Spleen (tissue), 11 donors: ENCODE results near the gene A3GALT2. TPM values are rescaled to one million over a fixed set of nuclear protein-coding genes. Genes with fewer than 3 reads are reported as not detected.

Source experiments
- DNase-seq: peaks from one replicate; pipeline ENCODE4 v3.0.0-alpha.2; 2020
- H3K27ac ChIP-seq, 8 donors: fragments of 200-600 bp; sonication (generic) in 7 of 8; 1 replicate in 4 of 8; 2 replicates in 4 of 8; pipeline versions ENCODE4 v1.5.0 to v1.8.0; 2016 to 2021; ENCODE audit warnings: inconsistent platforms in 4 of 8, mild to moderate bottlenecking in 4 of 8, moderate library complexity in 1 of 8
- H3K27me3 ChIP-seq, 7 donors: fragments of 200-600 bp; sonication (generic) in 6 of 7; replicated peaks in 1 of 7; 1 replicate in 4 of 7; 2 replicates in 3 of 7; pipeline versions ENCODE4 v1.5.0 to v1.8.0; 2016 to 2021; ENCODE audit warnings: inconsistent platforms in 3 of 7, mild to moderate bottlenecking in 1 of 7
- H3K36me3 ChIP-seq, 6 donors: fragments of 200-600 bp; sonication (generic) in 5 of 6; 1 replicate in 4 of 6; 2 replicates in 2 of 6; pipeline versions ENCODE4 v1.5.0 to v1.8.0; 2016 to 2021; ENCODE audit warnings: inconsistent platforms in 2 of 6
- H3K4me1 ChIP-seq, 6 donors: fragments of 200-600 bp; sonication (generic) in 5 of 6; 1 replicate in 3 of 6; 2 replicates in 3 of 6; pipeline versions ENCODE4 v1.5.0 to v1.8.0; 2016 to 2021; ENCODE audit warnings: inconsistent platforms in 3 of 6
- H3K4me3 ChIP-seq, 8 donors: fragments of 200-600 bp; sonication (generic) in 7 of 8; 1 replicate in 4 of 8; 2 replicates in 4 of 8; pipeline versions ENCODE4 v1.5.0 to v1.8.0; 2016 to 2021; ENCODE audit warnings: inconsistent platforms in 4 of 8, mild to moderate bottlenecking in 4 of 8, moderate library complexity in 2 of 8
- H3K9me3 ChIP-seq, 8 donors: fragments of 200-600 bp; sonication (generic) in 7 of 8; 1 replicate in 4 of 8; 2 replicates in 4 of 8; pipeline versions ENCODE4 v1.5.0 to v1.8.0; 2016 to 2021; ENCODE audit warnings: inconsistent platforms in 4 of 8
- POLR2A ChIP-seq, 3 donors: fragments of 450-650 bp; IDR thresholded peaks; one replicate each; pipeline ENCODE4 v1.5.1; 2017; ENCODE audit warnings: antibody characterized with exemption in 3 of 3, mild to moderate bottlenecking in 1 of 3
- POLR2AphosphoS5 ChIP-seq, 3 donors: sonication (generic); formaldehyde crosslinking; IDR thresholded peaks; one replicate each; pipeline ENCODE4 v1.5.1; 2017; ENCODE audit warnings: antibody characterized with exemption in 3 of 3
- WGBS, 5 donors: extraction: QIAGEN DNeasy Blood & Tissue Kit in 3 of 5; methylation state at CpG; one replicate each; pipeline versions ENCODE4 v1.1.5 to v1.1.7; 2013 to 2018; 5-methylcytosine and 5-hydroxymethylcytosine counted together
- intact Hi-C: fragments of 100-400 bp; cut with DNase I; formaldehyde crosslinking; loops from one replicate; pipeline ENCODE4 v1.15.0; 2023; ENCODE audit warnings: low total_unique reads
- polyA plus RNA-seq, 3 donors: library from polyadenylated mRNA; stranded (reverse); fragments of 200-250 nt; gene quantifications; one replicate each; pipeline ENCODE4 v1.2.1, GENCODE V29; 2013
- total RNA-seq, 7 donors: library from RNA; depleted of rRNA in 3 of 7; stranded (reverse); fragments of >200 nt in 3 of 7; fragmentation: NEBNext Ultra II Directional in 4 of 7; extraction: Animal tissue kit (Norgen Biotek cat#: 25700) in 4 of 7; gene quantifications; one replicate each; pipeline versions ENCODE4 v1.1.0 to v1.2.1, GENCODE V29; 2016 to 2021
- TF ChIP-seq, protein P1 (sequence below), 11 experiments: fragments of 200-600 bp in 7 of 11; fragments of 450-650 bp in 4 of 11; sonication (generic) in 4 of 11; IDR thresholded peaks in 8 of 11; conservative IDR thresholded peaks in 3 of 11; 1 replicate in 7 of 11; 2 replicates in 4 of 11; pipeline versions ENCODE4 v1.4.0 to v1.8.0; 2016 to 2021; ENCODE audit warnings: antibody characterized with exemption in 11 of 11, inconsistent platforms in 4 of 11, mild to moderate bottlenecking in 1 of 11
- donor health status: healthy with polysubstance abuse.
- donor health status: DM: no; HTN: no; CAD: no; lungs with moderate emphysema.
- donor health status: DM: no; HTN: no; CAD: no.
- donor health status: Bipolar disorder and iron deficiency.
- donor health status: healthy.
- donor health status: DM: no; HTN: no; CAD: no.
- donor health status: DM: yes; HTN: yes; CAD: no.

A3GALT2 gene
- total and polyA plus RNA-seq, 10 donors: 0.10 to 1.6 (median 0.47) TPM; not detected in 7

GRCh38 chr1:33342041-33342723 lies 21.3 kb upstream of the A3GALT2 start:
- 43 to 70% (median 46%) methylated on average over 2 to 7 of the region's 7 CpGs for WGBS, 5 donors
- intact Hi-C loops: no loop called here
- Histone ChIP-seq H3K9me3 (no peaks in the 10 kb centered on the region), H3K4me3 (peak overlapping the region in 4 of 8 donors; percentile 7 to 42 (median 9)), H3K27me3 (no peaks in the 10 kb centered on the region), H3K4me1 (peaks cover 59 to 100% (median 92%) of the 10 kb centered on the region in 6 donors), H3K27ac (peak overlapping the region; percentile 24 to 99 (median 94)), H3K36me3 (peaks cover 0 to 66% (median 4%) of the 10 kb centered on the region in 6 donors)
- TF ChIP-seq POLR2AphosphoS5 (IDR thresholded peaks at IDR 0.05) (peak; percentile 25 to 46 (median 43)), POLR2A (IDR thresholded peaks at IDR 0.05) (no peak)
- TF ChIP-seq, protein P1, sequence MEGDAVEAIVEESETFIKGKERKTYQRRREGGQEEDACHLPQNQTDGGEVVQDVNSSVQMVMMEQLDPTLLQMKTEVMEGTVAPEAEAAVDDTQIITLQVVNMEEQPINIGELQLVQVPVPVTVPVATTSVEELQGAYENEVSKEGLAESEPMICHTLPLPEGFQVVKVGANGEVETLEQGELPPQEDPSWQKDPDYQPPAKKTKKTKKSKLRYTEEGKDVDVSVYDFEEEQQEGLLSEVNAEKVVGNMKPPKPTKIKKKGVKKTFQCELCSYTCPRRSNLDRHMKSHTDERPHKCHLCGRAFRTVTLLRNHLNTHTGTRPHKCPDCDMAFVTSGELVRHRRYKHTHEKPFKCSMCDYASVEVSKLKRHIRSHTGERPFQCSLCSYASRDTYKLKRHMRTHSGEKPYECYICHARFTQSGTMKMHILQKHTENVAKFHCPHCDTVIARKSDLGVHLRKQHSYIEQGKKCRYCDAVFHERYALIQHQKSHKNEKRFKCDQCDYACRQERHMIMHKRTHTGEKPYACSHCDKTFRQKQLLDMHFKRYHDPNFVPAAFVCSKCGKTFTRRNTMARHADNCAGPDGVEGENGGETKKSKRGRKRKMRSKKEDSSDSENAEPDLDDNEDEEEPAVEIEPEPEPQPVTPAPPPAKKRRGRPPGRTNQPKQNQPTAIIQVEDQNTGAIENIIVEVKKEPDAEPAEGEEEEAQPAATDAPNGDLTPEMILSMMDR (IDR thresholded peaks at IDR 0.05 in 8 of 11, conservative IDR thresholded peaks at IDR 0.05 in 3 of 11): no peak
- no peak for DNase-seq

GRCh38 chr1:33341190-33341589 lies 20.3 kb upstream of the A3GALT2 start:
- Histone ChIP-seq H3K27ac (peak overlapping the region in 7 of 8 donors; percentile 82 to 99 (median 98)), H3K4me1 (peaks cover 58 to 100% (median 92%) of the 10 kb centered on the region in 6 donors), H3K9me3 (no peaks in the 10 kb centered on the region), H3K36me3 (peaks cover 0 to 70% (median 4%) of the 10 kb centered on the region in 6 donors), H3K27me3 (no peaks in the 10 kb centered on the region), H3K4me3 (peak overlapping the region in 1 of 8 donors; percentile 42)
- 73 to 90% (median 88%) methylated on average over 6 of the region's 6 CpGs for WGBS, 5 donors
- TF ChIP-seq POLR2A (IDR thresholded peaks at IDR 0.05) (no peak), POLR2AphosphoS5 (IDR thresholded peaks at IDR 0.05) (peak in 1 of 3 donors; percentile 42)
- TF ChIP-seq, protein P1 (IDR thresholded peaks at IDR 0.05 in 8 of 11, conservative IDR thresholded peaks at IDR 0.05 in 3 of 11): no peak
- intact Hi-C loops: no loop called here
- DNase-seq: no peak

- no peak for DNase-seq
- peak overlapping the region in 1 of 8 donors; percentile 52 for H3K4me3 ChIP-seq
- H3K27ac ChIP-seq: peak overlapping the region; percentile 67 to 99 (median 94)
- intact Hi-C loops: no loop called here
- H3K27me3 ChIP-seq: no peaks in the 10 kb centered on the region
- peaks cover 60 to 100% (median 95%) of the 10 kb centered on the region in 6 donors for H3K4me1 ChIP-seq
- no peaks in the 10 kb centered on the region for H3K9me3 ChIP-seq
- H3K36me3 ChIP-seq: peaks cover 0 to 68% (median 6%) of the 10 kb centered on the region in 6 donors
- TF ChIP-seq, protein P1 (IDR thresholded peaks at IDR 0.05 in 8 of 11, conservative IDR thresholded peaks at IDR 0.05 in 3 of 11): peak in 1 of 11 experiments; percentile 13
- TF ChIP-seq POLR2AphosphoS5 (IDR thresholded peaks at IDR 0.05): peak in 2 of 3 donors; percentile 4 to 37
- TF ChIP-seq POLR2A (IDR thresholded peaks at IDR 0.05): no peak
- WGBS, 5 donors: 42 to 82% (median 61%) methylated on average over 2 of the region's 2 CpGs
Measured at GRCh38 chr1:33339413-33339812, 18.5 kb upstream of the A3GALT2 start.
